ENCODE measurements around the gene LTBP3. TPM values are rescaled to one million over a fixed set of nuclear protein-coding genes. Genes with fewer than 3 reads are reported as not detected.

Gene LTBP3
- total and polyA plus RNA-seq, 9 of the 15 experiments (the other 6 are each of a cell fraction or from before 2014, with no cell fraction given): 0.06 to 20.5 (median 4.8) TPM

GRCh38 chr11:65502274-65502554 is 55.9 kb downstream of the LTBP3 start:
- CTCF ChIA-PET (ENCODE audit: low intra/inter-chr PET ratio): no interaction called here
- no peak overlapping the region for H2AFZ ChIP-seq (ENCODE audit: low read depth, low read length)
- H3K4me3 ChIP-seq: peak overlapping the region; percentile 84
- POLR2A ChIA-PET: interaction anchor here (0.6 to 27.6 kb wide), 41 partner anchors 7 to 1311 kb away, joined by 3 to 2118 read pairs (median 5); partner anchors contain the start of genes DPF2, FRMD8, NEAT1 and PCNX3
- H3K4me1 ChIP-seq (replicated peaks in 1 of 2; ENCODE audit: control insufficient read depth in 2 of 2, insufficient read depth in 2 of 2, low read length in 2 of 2): peaks cover 2 to 5% of the 10 kb centered on the region in 2 experiments; a peak in 2 of 5 replicates
- no TSS peak for BruUV-seq (replicated peaks)
- H4K20me1 ChIP-seq (replicated peaks; ENCODE audit: control insufficient read depth, insufficient read depth, low read length): peaks cover 70% of the 10 kb centered on the region
- in situ Hi-C loops (cut with MboI) (no loop called here), intact Hi-C loops (cut with micrococcal nuclease) (no loop called here)
- DNase-seq (ENCODE audit: extremely low read depth in 1 of 4, low spot score in 3 of 4) (no peak), ATAC-seq (no peak), FAIRE-seq (no peak)
- peaks cover 75% of the 10 kb centered on the region for H3K36me3 ChIP-seq (ENCODE audit: control insufficient read depth, insufficient read depth, low read length)
- H3K9me3 ChIP-seq (replicated peaks; ENCODE audit: control insufficient read depth, insufficient read depth, low read depth, low read length): no peaks in the 10 kb centered on the region
- H3K27me3 ChIP-seq (ENCODE audit: control insufficient read depth in 2 of 2, insufficient read depth in 2 of 2, low read length in 2 of 2): no peaks in the 10 kb centered on the region
- peak overlapping the region; percentile 99 for H3K27ac ChIP-seq (ENCODE audit: extremely low read depth, low read depth, low read length)
- peak overlapping the region; percentile 94 for H3K4me2 ChIP-seq (ENCODE audit: insufficient read depth, low read length)
- H3K9me1 ChIP-seq (ENCODE audit: control insufficient read depth, insufficient read depth, low read length): peaks cover 5% of the 10 kb centered on the region
- H3K79me2 ChIP-seq (ENCODE audit: control insufficient read depth, insufficient read depth, low read length): peaks cover 96% of the 10 kb centered on the region
- H3K9ac ChIP-seq (ENCODE audit: insufficient read depth in 1 of 2, low read depth in 2 of 2, low read length in 2 of 2): peak overlapping the region in 1 of 2 experiments; percentile 100; a peak in 3 of 4 replicates
- TF ChIP-seq RBM22 (IDR thresholded peaks at IDR 0.05; ENCODE audit: low read depth, low read length, poor library complexity, severe bottlenecking) (peak; percentile 98), RBFOX2 (IDR thresholded peaks at IDR 0.05; ENCODE audit: low read depth, low read length) (peak; percentile 47), ZNF740 (CRISPR knock-in tag; IDR thresholded peaks at IDR 0.05) (0 out of 2 replicates have a peak, but pooled peaks have one; percentile 1), ZNF740 (tag; IDR thresholded peaks at IDR 0.05) (no peak), TEAD2 (tag; IDR thresholded peaks at IDR 0.05) (no peak), TEAD1 (CRISPR knock-in tag; IDR thresholded peaks at IDR 0.05) (peak in 1 of 2 experiments; percentile 1; a peak in 1 of 4 replicates), PRDM10 (IDR thresholded peaks at IDR 0.05; ENCODE audit: partially characterized antibody) (no peak), ZBTB11 (CRISPR knock-in tag; IDR thresholded peaks at IDR 0.05) (no peak), TEAD4 (IDR thresholded peaks at IDR 0.05; ENCODE audit: low read length) (no peak), TEAD4 (CRISPR knock-in tag; IDR thresholded peaks at IDR 0.05; ENCODE audit: borderline replicate concordance) (no peak), TRIM25 (IDR thresholded peaks at IDR 0.05; ENCODE audit: borderline replicate concordance) (no peak), POLR2AphosphoS5 (IDR thresholded peaks at IDR 0.05; ENCODE audit: control insufficient read depth, insufficient read depth, low read depth, low read length) (peak; percentile 12; the same call in 1 of the 2 replicates)
